Hematopoietic multipotent progenitor cell treated with erythropoietin and hydrocortisone succinate and interleukin-3 and kit ligand, for 17 days (in vitro differentiated cells): ENCODE data around the gene AKAP13.
"Not testable (repeated sequence)": the region's sequence is repeated elsewhere in the genome, so short reads cannot be mapped to it uniquely, and the experiment has no call there.

Experiments
- DNase-seq: peaks from one replicate; pipeline ENCODE4 v3.0.0-alpha.2; 2015; ENCODE audit warnings: low spot score

The AKAP13 gene

GRCh38 chr15:85408270-85408746 lies 27.9 kb downstream of the AKAP13 start:
- no peak for DNase-seq

- DNase-seq, result no peak
Observed at GRCh38 chr15:85412066-85412465, 31.7 kb downstream of the AKAP13 start.

DNA sequence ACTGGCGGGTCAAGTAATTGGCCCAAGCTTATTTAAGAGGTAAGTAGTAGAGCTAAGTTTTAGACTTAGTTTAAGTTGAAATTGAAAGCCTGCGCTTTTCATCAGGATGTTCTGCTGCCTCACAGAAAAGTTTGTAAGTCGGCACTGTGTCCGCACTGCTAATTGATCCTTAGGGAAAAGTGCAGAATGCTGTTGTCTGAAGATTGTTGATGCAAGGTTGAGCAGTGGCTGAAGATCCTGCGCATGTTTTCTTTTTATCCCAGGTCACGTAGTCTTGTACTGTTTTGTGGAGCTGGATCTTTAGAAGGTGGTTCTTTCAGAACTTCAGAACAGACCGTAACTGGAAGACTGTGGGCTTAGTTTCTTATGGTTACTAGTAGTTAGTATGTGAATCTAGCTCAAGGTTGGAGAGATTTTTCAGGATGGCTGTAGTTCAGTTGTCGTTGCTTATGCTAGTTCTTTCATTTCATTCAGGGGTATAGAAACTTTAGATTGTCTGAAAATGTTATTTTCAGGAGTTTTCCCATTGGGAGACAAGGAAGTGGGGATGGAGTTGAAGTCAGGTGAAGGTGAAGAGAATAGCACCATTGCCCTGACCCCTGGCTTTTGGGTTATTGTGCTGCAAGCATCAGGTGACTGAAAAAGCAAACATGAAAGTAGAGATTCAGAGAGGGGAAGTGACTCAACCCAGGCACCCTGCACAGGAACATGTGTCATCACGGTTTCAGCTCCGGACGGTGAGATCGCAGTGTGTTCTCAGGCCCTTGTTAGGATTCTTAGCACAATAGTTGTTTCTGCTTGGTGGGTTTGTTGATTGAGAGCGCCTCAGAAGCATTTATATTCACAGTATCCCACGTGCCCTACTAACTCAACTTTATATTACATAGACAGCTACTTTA lies 32.8 kb downstream of the AKAP13 start:
- no peak for DNase-seq

DNA sequence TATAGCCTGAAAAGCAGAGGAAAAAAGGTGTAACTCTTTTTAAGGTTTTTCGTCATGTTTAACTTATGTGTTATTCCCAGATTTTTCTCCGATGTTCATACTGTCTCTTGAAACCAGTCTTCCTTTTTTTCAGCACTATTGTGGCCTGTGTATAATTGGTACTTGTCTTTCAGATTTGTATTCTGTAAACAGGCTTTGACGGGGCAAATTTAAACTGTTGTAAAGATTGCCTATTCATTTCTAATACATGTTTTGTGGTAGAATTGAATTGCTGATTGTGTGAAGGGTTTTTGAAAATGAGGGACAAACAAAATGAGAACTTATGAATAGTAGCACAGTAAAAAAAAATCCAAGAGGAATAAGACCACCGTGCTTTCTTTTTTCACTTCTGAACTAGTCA lies 33.6 kb downstream of the AKAP13 start:
- no peak for DNase-seq

- DNase-seq, result no peak
Observed at GRCh38 chr15:85414495-85414894, 34.1 kb downstream of the AKAP13 start.

- DNase-seq, result no peak
Observed at GRCh38 chr15:85414991-85415390, 34.6 kb downstream of the AKAP13 start.

DNA sequence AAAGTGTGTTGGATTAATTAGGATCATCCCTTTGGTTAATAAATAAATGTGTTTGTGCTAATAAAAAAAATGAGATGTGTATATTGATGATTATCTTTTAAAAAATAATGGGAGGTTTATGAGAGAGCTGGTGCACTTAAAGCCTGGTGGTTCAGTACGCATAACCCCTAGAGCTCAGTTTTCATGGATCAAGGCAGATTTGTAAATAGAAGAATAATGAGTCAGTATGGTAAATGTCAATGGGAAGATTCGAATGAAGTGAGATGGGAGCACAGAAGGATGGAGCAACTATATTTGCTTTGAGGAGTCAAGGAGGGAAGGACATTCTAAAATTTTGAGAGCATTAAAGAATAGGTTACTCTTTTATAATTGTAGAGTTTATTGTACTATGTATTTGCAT lies 35.4 kb downstream of the AKAP13 start:
- DNase-seq, result no peak

DNA sequence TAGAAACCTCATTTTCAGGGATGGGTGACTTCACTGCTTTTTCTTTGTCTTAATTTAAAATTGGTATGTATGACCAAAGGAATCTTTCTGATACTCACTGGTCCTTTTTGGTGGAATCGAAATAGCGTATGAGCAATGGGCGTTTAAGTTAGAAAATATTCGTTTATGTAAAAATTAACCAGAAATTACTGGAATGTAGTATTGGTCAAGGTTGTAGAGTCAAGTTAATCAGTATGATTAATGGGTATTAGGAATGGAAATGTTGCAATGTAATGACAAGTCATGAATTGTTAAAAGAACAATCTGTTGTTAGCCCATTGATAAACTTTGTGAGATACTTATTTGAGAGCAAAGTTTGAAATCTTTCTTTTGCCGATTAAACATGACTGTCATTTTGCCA lies 36.9 kb downstream of the AKAP13 start:
- DNase-seq, result no peak

DNA sequence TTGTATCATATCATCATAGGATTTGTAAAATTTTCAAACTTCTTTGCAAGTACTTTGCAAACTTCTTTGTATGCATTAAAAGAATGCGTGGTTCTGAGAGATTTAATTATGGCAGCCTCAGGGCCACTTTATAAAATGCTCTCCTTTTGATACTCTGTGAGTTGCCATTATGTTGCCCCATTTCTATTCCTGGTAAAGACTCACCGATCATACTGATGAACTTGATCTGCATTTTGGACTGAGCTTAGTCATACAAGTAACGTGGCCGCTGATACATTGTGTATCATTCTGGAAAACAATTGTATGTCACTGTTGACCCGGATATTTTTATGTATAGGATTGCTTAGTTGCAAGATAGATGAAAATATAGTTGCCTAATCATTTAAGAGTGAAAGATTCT lies 38.8 kb downstream of the AKAP13 start:
- no peak for DNase-seq

DNA sequence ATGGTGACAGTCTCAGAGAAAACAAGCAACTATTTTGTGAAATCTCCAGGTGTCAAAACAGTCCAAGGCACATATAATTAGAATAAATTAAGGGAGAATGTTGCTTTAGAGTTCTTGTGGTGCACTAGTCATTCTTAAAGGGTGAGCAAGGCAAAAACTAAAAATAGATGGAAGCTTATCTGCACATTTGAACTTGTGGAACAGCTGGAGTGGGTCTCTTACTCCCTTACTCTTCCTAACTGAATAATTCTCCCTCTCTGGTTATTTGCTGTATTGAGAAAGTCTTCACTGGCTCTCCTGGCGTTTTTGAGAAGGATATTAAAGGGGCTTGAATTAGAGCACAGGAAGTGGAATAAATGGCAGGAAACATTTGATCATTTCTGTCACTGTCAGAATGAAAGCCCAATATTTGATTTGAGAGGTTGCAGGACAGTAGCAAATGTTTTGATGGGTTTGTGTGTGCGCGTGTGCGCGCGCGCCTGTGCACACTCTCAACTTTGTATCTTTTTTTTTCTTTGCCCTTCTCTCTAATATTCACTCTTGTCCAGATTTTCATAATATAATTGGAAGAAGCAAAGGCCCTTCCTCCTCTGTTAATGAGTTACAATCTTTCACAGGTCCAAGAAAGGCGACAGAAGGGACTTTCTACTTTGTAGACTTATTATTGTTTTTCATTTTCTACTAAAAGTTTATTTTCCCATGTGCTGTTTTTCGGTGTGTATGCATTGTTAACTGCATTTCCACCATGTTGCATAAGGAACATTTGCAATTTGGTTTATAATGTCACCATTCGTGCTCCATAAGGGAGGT lies 40.9 kb downstream of the AKAP13 start:
- no peak for DNase-seq

DNA sequence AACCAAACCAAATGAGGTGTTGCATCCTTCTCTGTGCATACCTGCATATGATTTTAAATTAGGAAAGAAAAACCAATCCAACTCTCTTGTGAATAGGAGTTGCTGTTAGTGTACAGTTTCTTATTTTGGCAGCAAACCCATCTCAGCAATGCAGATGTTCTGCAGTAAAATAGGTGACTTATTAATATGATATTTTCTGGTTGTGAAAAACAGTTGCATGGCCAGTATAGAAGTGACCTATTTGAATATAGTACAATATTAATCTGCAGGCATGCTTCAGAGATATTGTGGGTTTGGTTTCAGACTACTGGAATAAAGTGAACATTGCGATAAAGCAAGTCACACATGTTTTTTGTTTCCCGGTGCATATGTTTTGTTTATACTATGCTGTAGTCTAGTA lies 42.2 kb downstream of the AKAP13 start:
- no peak for DNase-seq

- DNase-seq, result no peak
Observed at GRCh38 chr15:85423256-85423655, 42.9 kb downstream of the AKAP13 start.

- no peak for DNase-seq
Observed at GRCh38 chr15:85424154-85424553, 43.8 kb downstream of the AKAP13 start.

DNA sequence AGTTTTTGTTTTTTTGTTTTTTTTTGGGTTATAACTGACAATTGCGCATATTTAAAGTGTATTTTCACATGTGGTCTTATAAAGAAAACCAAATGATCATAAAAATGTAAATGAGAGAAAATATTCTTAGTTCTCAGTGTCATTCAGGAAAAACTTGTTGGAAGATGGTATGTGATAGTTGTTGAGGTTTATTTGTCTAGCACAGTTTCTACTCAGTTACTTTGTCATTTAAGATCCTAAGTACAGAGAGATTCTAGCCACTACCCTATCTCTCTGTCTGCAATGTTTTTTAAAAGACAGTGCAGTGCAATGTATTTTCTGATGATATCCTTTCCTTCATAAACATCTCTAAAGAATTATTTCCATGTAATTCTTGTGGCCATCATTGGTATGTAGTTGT lies 46.1 kb downstream of the AKAP13 start:
- no peak for DNase-seq

DNA sequence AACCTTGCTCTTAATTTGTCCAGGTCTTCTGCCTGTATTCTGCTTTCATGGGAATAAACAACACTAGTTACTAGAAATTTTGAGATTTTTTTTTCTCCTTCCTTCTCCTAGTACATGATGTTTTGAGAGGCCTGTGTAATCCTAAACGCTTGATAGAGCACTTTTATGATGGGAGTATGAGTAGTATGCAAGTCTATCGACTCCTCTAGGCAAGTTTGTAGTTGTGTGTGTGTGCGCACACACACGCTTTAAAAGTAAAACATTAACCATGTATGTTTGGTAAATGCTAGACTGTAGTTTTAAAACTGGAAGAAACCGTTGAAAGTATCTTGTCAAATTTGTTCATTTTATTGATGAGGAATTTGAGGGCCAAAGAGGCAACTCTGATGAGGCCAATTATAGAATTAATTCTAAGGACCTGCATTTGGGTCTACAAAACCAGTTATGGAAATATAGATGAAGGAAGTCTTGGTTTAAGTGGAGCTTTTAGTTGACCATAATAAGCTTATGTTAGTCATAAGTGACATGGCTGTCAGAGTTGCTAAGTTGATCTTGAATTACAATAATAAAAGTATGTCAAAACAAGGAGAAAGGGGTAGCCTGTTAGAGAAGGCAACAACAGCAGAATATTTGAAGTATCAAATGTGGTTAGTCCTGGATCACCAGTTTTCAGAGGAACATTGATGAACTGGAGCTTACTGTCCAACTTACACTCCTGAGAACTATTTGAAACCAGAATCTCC lies 47.1 kb downstream of the AKAP13 start:
- no peak for DNase-seq

GRCh38 chr15:85429522-85429921 lies 49.1 kb downstream of the AKAP13 start:
- DNase-seq, result no peak

- no peak for DNase-seq
Observed at GRCh38 chr15:85430406-85431204, 50.2 kb downstream of the AKAP13 start.

GRCh38 chr15:85439996-85440395 lies 59.6 kb downstream of the AKAP13 start:
- no peak for DNase-seq

DNA sequence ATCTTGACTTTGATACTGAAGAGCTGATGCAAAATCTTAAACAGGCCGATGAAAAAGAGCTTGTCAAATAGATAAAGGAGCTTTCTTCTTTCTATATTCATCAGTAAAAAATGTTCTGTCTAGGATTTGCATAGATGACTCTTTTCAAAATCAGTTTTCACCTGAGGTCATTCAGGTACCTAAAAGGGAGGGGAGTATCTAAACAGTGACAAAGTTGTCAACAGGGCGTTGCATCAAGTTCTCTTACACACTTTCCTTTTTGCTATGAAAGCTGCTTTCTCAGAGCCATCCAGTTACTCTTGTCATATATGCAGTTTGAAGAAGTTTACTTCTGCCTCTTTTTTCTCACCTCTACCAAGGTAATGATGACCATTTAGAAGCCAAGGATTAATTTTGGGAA lies 60.0 kb downstream of the AKAP13 start:
- no peak for DNase-seq

- DNase-seq, result not testable (repeated sequence)
Observed at GRCh38 chr15:85441854-85442253, 61.5 kb downstream of the AKAP13 start.

GRCh38 chr15:85443046-85443445 lies 62.6 kb downstream of the AKAP13 start:
- DNase-seq, result no peak
